HAP-1 (cell line): ENCODE measurements around the gene IKZF1.

Experiments
- DNase-seq, 2 experiments: peaks; one replicate each; pipeline ENCODE4 v3.0.0-alpha.2; 2016 to 2020; ENCODE audit warnings: low spot score in 2 of 2
- H3K27me3 ChIP-seq: fragments of 250-450 bp; sonication (Bioruptor Pico); 2 replicates; pipeline ENCODE4 v1.5.1; 2020; ENCODE audit warnings: low read depth, mild to moderate bottlenecking, moderate library complexity
- H3K36me3 ChIP-seq: fragments of 250-450 bp; sonication (Bioruptor Pico); replicated peaks from 2 replicates; pipeline ENCODE4 v1.5.1; 2020; ENCODE audit warnings: mild to moderate bottlenecking
- H3K4me1 ChIP-seq: fragments of 250-450 bp; sonication (Bioruptor Pico); 2 replicates; pipeline ENCODE4 v1.5.1; 2020; ENCODE audit warnings: mild to moderate bottlenecking
- H3K4me3 ChIP-seq: fragments of 250-450 bp; sonication (Bioruptor Pico); 2 replicates; pipeline ENCODE4 v1.5.1; 2020; ENCODE audit warnings: mild to moderate bottlenecking, moderate library complexity
- H3K9me3 ChIP-seq: fragments of 250-450 bp; sonication (Bioruptor Pico); 2 replicates; pipeline ENCODE4 v1.5.1; 2020; ENCODE audit warnings: mild to moderate bottlenecking, moderate library complexity
- in situ Hi-C: fragments of 300-500 bp; cut with MboI; formaldehyde crosslinking; loops from 3 replicates; pipeline ENCODE4 v1.14.3; 2020; ENCODE audit warnings: low sequenced_read_pairs, inconsistent platforms, mixed read lengths

Gene IKZF1

GRCh38 chr7:50308203-50308531 is 3.7 kb downstream of the IKZF1 start:
- no peaks in the 10 kb centered on the region for H3K9me3 ChIP-seq
- no peak for DNase-seq
- in situ Hi-C loops: no loop called here
- H3K27me3 ChIP-seq: peaks cover 47% of the 10 kb centered on the region
- no peak overlapping the region for H3K4me3 ChIP-seq
- H3K4me1 ChIP-seq: no peaks in the 10 kb centered on the region
- no peaks in the 10 kb centered on the region for H3K36me3 ChIP-seq

DNA sequence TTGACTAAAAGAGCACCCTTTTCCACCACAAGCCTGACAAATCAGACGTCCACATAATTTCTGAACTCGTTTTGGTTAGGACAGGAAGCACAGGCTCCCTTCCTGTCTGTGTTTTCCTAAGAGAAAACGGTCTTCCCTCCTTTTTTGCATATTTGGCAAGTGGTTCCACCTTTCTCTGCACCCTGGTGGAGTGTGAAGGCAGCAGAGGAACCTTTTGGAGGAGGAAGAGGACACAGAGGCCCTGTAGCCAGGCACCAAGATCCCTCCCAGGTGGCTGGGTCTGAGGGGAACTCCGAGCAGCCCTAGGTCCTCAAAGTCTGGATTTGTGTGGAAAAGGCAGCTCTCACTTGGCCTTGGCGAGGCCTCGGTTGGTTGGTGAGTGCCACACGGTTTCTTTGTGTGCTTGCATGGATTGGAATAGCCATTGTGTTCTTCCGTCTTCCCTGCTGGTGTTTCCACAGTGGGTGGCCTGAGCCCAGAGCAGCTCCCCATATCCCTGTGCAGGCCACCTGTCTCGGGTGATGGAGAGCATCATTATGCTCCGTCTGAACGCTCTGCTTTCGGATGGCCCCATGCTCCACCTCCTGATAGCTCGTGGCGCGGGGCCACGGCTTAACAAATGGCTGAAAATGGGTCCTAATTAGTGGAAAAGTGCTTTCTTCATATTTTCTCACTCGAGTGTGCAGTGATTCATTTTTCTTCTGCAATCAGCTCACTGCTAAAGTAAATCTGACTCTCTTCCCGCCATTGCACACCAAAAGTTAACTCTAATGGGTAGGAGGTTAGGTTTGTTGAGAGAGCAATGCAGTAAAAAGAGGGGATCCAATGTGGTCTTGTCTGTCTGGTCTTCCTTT is 4.2 kb downstream of the IKZF1 start:
- DNase-seq: no peak
- in situ Hi-C loops: no loop called here
- Histone ChIP-seq H3K36me3 (no peaks in the 10 kb centered on the region), H3K4me3 (no peak overlapping the region), H3K4me1 (no peaks in the 10 kb centered on the region), H3K27me3 (peaks cover 44% of the 10 kb centered on the region), H3K9me3 (no peaks in the 10 kb centered on the region)

DNA sequence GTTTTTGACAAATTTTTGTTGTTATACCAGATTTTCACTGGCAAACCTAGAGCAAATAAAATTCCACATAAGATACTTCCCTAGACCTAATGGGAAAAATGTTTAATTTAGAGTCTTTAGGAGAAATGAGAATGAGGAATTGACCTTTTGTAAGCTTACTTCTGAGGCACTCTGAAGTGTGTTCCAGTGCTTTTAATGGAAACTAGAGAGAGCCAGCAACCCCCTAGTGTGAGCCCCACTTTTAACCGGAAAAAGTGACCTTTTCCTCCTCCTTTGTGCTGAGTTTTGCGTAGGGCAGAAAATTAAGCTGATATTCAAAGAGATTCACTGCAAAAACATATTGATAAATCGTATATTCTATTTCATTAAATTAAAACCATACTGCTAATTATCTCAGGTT is 5.2 kb downstream of the IKZF1 start:
- peaks cover 41% of the 10 kb centered on the region for H3K27me3 ChIP-seq
- H3K4me3 ChIP-seq: no peak overlapping the region
- H3K36me3 ChIP-seq: no peaks in the 10 kb centered on the region
- H3K9me3 ChIP-seq: no peaks in the 10 kb centered on the region
- in situ Hi-C loops: no loop called here
- no peak for DNase-seq
- no peaks in the 10 kb centered on the region for H3K4me1 ChIP-seq

- no peak for DNase-seq
- Histone ChIP-seq H3K27me3 (peaks cover 34% of the 10 kb centered on the region), H3K4me1 (no peaks in the 10 kb centered on the region), H3K4me3 (no peak overlapping the region), H3K9me3 (no peaks in the 10 kb centered on the region), H3K36me3 (no peaks in the 10 kb centered on the region)
- in situ Hi-C loops: no loop called here
These were observed 5.8 kb downstream of the IKZF1 start for GRCh38 chr7:50310361-50310760.

DNA sequence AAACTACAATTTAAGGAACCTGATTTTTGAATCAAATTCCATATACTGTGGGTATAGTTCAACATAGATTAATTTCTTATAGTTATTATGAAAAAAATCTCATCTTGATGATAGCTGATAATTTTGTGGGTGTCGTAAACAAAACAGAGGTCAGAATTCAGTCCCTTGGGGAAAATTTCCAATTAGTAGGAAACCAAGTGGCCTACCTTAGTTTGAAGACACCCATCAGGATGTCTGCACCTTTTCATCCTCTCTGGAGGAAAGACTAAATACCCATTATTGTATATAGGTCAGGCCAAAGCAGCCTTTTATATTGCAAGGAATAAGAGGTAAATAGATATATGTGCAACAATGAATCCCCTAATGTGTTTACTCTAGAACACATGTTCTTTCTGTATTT is 6.4 kb downstream of the IKZF1 start:
- Histone ChIP-seq H3K36me3 (no peaks in the 10 kb centered on the region), H3K4me3 (no peak overlapping the region), H3K4me1 (no peaks in the 10 kb centered on the region), H3K9me3 (no peaks in the 10 kb centered on the region), H3K27me3 (peaks cover 28% of the 10 kb centered on the region)
- DNase-seq: no peak
- in situ Hi-C loops: no loop called here

DNA sequence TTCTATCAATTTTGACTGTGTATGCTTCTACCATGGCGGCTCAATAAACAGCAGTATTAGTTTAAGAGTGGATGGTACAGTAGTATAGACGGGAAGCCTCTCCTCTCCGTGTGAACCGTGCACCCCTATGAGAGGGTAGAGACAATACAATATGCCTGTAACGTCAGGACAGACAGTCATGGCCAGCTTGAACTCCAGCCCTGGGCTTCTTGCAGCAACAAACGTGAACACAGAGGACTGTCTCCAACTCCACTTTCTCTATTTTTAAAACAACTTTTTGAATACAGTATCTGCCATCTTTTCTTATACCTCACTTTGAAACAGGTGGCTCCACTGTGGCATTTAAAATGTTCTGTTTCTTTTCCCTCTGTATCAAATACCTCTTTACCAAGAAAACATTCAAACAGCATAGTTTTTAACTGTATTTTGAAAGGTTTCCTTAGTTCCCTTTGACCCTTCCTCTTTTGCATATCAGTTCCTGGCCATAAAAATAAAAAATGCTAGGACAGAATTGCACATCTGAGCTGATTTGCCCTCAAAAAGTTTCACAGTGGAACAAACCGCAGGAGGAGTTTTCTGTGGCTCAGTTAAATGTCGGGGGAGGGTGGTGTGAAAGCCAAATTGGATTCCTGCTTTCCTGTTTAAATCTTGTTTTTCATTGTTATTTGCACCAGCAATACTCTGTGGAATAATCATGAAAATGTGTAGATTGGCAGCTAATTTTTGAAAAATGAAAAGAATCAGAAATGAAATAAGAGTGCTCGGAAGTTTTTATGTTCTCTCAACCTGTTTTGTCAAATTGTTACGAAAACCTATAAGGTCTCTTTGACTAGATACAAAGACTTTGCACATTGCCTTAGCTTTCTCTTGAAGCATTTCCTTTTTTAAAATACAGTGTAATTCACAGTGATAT is 8.0 kb downstream of the IKZF1 start:
- in situ Hi-C loops: no loop called here
- Histone ChIP-seq H3K9me3 (no peaks in the 10 kb centered on the region), H3K4me3 (no peak overlapping the region), H3K36me3 (no peaks in the 10 kb centered on the region), H3K4me1 (no peaks in the 10 kb centered on the region), H3K27me3 (peaks cover 15% of the 10 kb centered on the region)
- no peak for DNase-seq

DNA sequence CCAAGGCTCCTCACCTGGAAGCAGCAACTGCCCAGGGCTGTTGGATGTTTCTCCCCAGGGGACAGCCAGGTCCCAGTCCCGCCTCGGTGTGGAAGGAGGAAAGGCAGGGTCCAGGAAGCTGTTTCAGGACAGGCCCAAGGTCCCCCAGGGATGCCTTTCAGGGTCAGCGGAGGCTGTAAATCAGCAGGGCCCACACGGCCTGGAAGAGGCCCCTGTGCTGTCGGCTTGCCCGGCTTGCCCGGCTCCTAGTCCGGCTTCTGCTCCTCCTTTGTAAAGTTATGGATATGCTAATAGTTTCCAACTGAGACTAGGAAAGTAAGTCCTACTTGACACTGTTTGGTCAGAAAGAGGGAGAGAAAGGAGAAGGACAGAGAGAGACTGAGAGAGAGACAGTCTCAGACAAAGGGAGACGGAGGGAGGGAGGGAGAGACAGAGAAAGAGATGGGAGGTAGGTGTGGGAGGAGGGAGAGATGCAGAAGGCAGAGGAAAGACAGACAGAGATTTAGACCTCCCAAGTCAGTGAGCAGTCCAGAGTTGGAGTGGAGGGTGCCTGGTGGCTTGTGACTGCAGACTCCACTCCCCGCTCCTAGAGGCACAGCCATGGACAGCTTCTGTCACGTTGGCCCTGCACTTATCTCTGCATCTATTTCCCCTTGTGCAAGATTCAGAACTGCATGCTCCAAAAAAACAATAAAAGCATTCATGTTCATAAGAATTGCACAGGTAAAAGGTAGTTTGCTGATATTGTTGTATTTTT is 10.5 kb downstream of the IKZF1 start:
- no peaks in the 10 kb centered on the region for H3K9me3 ChIP-seq
- no peaks in the 10 kb centered on the region for H3K36me3 ChIP-seq
- H3K27me3 ChIP-seq: peaks cover 12% of the 10 kb centered on the region
- in situ Hi-C loops: no loop called here
- H3K4me1 ChIP-seq: no peaks in the 10 kb centered on the region
- no peak for DNase-seq
- no peak overlapping the region for H3K4me3 ChIP-seq

GRCh38 chr7:50315739-50316671 is 11.5 kb downstream of the IKZF1 start:
- in situ Hi-C loops: no loop called here
- Histone ChIP-seq H3K36me3 (no peaks in the 10 kb centered on the region), H3K4me1 (no peaks in the 10 kb centered on the region), H3K4me3 (no peak overlapping the region), H3K27me3 (peaks cover 12% of the 10 kb centered on the region), H3K9me3 (no peaks in the 10 kb centered on the region)
- no peak for DNase-seq

GRCh38 chr7:50317221-50317678 is 12.7 kb downstream of the IKZF1 start:
- Histone ChIP-seq H3K36me3 (no peaks in the 10 kb centered on the region), H3K27me3 (peaks cover 8% of the 10 kb centered on the region), H3K4me1 (no peaks in the 10 kb centered on the region), H3K9me3 (no peaks in the 10 kb centered on the region), H3K4me3 (no peak overlapping the region)
- no peak for DNase-seq
- in situ Hi-C loops: no loop called here

DNA sequence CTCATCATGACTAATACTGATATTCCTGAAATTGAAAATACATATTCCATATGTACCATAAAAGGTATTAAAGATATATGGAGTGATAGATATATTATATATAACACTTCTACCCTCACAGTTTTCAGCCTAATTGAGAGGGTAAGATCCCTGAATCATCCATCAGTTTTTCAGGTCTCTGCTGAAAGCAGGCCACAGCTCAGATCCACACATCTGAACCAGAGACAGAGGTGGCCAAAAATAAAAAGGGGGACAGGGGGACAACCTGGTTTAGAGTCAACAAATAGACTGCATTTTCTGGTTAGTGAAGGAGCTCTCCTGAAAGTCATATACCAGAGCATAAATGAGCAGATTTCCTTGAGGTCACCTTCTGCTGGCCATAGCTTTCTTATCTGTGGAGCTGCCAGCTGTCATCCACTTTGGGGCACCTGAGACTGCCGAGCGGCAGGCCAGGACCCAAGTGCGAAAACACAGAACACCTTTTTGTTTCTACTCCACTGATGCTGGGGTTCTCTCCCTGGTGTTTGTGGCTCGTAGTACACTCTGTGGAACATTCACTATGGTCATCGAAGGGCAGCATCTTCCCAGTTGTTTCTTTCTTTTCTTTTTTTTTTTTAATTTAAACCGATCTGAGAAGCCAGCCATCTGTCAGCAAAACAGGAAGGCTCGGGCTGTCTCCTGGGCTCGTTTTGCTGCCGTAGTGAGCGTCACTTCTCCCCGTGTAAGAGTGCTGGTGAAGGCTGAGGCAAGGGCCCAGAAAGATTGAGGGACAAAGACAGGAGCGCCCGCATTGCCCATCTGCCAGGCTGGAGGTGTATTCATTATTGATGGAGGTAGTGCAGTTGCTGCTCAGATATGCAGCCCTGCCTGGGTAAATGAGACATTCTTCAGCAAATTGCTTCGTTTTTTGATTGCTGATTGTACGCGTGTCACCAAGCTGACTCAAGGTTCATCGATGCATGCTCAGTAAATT is 13.5 kb downstream of the IKZF1 start:
- no peaks in the 10 kb centered on the region for H3K9me3 ChIP-seq
- peaks cover 2% of the 10 kb centered on the region for H3K27me3 ChIP-seq
- no peaks in the 10 kb centered on the region for H3K4me1 ChIP-seq
- no peaks in the 10 kb centered on the region for H3K36me3 ChIP-seq
- H3K4me3 ChIP-seq: no peak overlapping the region
- in situ Hi-C loops: no loop called here
- DNase-seq: no peak

DNA sequence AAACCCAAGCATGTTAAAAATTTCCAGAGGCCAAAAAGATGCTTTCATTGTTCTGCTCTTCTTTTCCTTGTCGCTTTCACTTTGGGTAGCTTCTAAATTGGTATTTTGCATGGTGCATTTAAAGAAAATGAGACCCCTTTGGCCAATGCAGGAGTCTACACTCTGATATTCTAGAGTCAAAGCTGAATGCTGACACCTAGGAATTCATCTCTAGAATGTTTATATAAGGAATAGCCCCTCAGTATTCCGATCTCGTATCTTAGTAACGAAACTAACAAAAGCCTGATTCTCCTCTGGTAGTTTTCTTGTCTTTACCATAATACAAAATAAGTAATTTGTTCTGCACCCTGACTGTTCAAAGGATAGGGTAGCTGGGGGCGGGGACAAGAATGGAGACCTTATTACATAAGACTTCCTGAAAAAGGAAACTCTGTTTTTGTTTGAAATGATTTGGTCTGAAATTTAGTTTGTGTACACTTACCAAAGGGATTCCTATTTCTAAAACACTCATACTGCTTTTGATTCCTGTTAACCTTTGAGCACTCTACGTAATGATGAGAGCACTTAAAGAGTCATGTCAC is 17.1 kb downstream of the IKZF1 start:
- Histone ChIP-seq H3K36me3 (no peaks in the 10 kb centered on the region), H3K4me3 (no peak overlapping the region), H3K9me3 (no peaks in the 10 kb centered on the region), H3K27me3 (0 out of 2 replicates have a peak, but pooled peaks cover 4% of the 10 kb centered on the region), H3K4me1 (no peaks in the 10 kb centered on the region)
- DNase-seq: no peak
- in situ Hi-C loops: no loop called here

GRCh38 chr7:50324113-50324512 is 19.6 kb downstream of the IKZF1 start:
- in situ Hi-C loops: no loop called here
- no peaks in the 10 kb centered on the region for H3K36me3 ChIP-seq
- no peak for DNase-seq
- no peaks in the 10 kb centered on the region for H3K4me1 ChIP-seq
- no peaks in the 10 kb centered on the region for H3K9me3 ChIP-seq
- 0 out of 2 replicates have a peak, but pooled peaks cover 4% of the 10 kb centered on the region for H3K27me3 ChIP-seq
- no peak overlapping the region for H3K4me3 ChIP-seq
